IMR-90 (cell line): ENCODE results near the gene ANKFN1. TPM values are rescaled to one million over a fixed set of nuclear protein-coding genes. Genes with fewer than 3 reads are reported as not detected.

Experiments used
- ATAC-seq: fragments of 200-7000 bp; cut with Tn5 transposase; 2 replicates; pipeline ENCODE4 v1.9.1; 2020; ENCODE audit warnings: low read depth, mild to moderate bottlenecking, moderate library complexity
- BruUV-seq: library from RNA; stranded (reverse); fragments of 400-500 nt; replicated peaks from 2 replicates; lab custom pipeline; 2021; lab: Mats Ljungman, UMichigan
- CTCF ChIA-PET: fragments of 300-600 bp; formaldehyde crosslinking; extraction: SDS; loops from one replicate; lab custom pipeline; 2021; ENCODE audit warnings: antibody characterized with exemption; lab: Yijun Ruan, JAX
- POLR2A ChIA-PET: fragments of 300-600 bp; sonication (Branson Sonifier 250); formaldehyde crosslinking; loops from one replicate; lab custom pipeline; 2022; ENCODE audit warnings: antibody characterized with exemption; ENCODE audit not compliant: unreplicated experiment; lab: Charles Lee
- DNase-seq: peaks from one replicate; pipeline ENCODE4 v3.0.0; 2013
- H2AFZ ChIP-seq: replicated peaks from 2 replicates; pipeline ENCODE3; 2013; ENCODE audit warnings: low read length, mild to moderate bottlenecking; ENCODE audit not compliant: poor library complexity
- H2AK5ac ChIP-seq: 2 replicates; pipeline ENCODE4 v1.6.1; 2013; ENCODE audit warnings: low read depth, low read length, inconsistent platforms
- H2AK9ac ChIP-seq: replicated peaks from 2 replicates; pipeline ENCODE3; 2013; ENCODE audit warnings: mild to moderate bottlenecking, low read depth, low read length, moderate library complexity; ENCODE audit not compliant: poor library complexity
- H2BK120ac ChIP-seq: 2 replicates; pipeline ENCODE4 v1.6.1; 2013; ENCODE audit warnings: low read depth, low read length, inconsistent platforms
- H2BK15ac ChIP-seq: 3 replicates; pipeline ENCODE4 v1.6.1; 2013; ENCODE audit warnings: low read depth, low read length, inconsistent platforms
- H2BK20ac ChIP-seq: 2 replicates; pipeline ENCODE4 v1.6.1; 2013; ENCODE audit warnings: low read depth, mild to moderate bottlenecking, inconsistent platforms, low read length, moderate library complexity
- H2BK5ac ChIP-seq: 2 replicates; pipeline ENCODE4 v1.6.1; 2013; ENCODE audit warnings: mild to moderate bottlenecking, low read depth, low read length, inconsistent platforms; ENCODE audit not compliant: poor library complexity, severe bottlenecking
- H3K14ac ChIP-seq: replicated peaks from 2 replicates; pipeline ENCODE4 v1.6.1; 2013; ENCODE audit warnings: low read depth, low read length, inconsistent platforms
- H3K18ac ChIP-seq: 2 replicates; pipeline ENCODE4 v1.6.1; 2013; ENCODE audit warnings: low read depth, low read length, control low read depth
- H3K23ac ChIP-seq: 2 replicates; pipeline ENCODE4 v1.6.1; 2013; ENCODE audit warnings: low read depth, low read length, inconsistent platforms
- H3K27ac ChIP-seq: 2 replicates; pipeline ENCODE4 v1.5.1; 2013; ENCODE audit warnings: mild to moderate bottlenecking, control low read depth, low read length; ENCODE audit not compliant: insufficient read depth
- H3K27me3 ChIP-seq: 2 replicates; pipeline ENCODE4 v1.6.1; 2013; ENCODE audit warnings: low read length; ENCODE audit not compliant: control insufficient read depth, insufficient read depth
- H3K36me3 ChIP-seq: 2 replicates; pipeline ENCODE4 v1.6.1; 2013; ENCODE audit warnings: low read length, mixed read lengths; ENCODE audit not compliant: control insufficient read depth, insufficient read depth
- H3K4ac ChIP-seq: 2 replicates; pipeline ENCODE4 v1.6.1; 2013; ENCODE audit warnings: low read depth, low read length, inconsistent platforms
- H3K4me1 ChIP-seq: 2 replicates; pipeline ENCODE4 v1.6.1; 2013; ENCODE audit warnings: low read length, mixed read lengths; ENCODE audit not compliant: control insufficient read depth, insufficient read depth
- H3K4me2 ChIP-seq: 2 replicates; pipeline ENCODE4 v1.6.1; 2013; ENCODE audit warnings: low read depth, mild to moderate bottlenecking, control low read depth, low read length, moderate library complexity
- H3K4me3 ChIP-seq: 2 replicates; pipeline ENCODE4 v1.5.1; 2013; ENCODE audit warnings: low read depth, mild to moderate bottlenecking, control low read depth, low read length, moderate library complexity; ENCODE audit not compliant: insufficient read depth
- H3K56ac ChIP-seq: 2 replicates; pipeline ENCODE4 v1.6.1; 2013; ENCODE audit warnings: low read length, inconsistent platforms; ENCODE audit not compliant: insufficient read depth; ENCODE audit errors: extremely low read depth
- H3K79me1 ChIP-seq, 2 experiments: 2 replicates each; pipeline ENCODE4 v1.6.1; 2013; ENCODE audit warnings: low read length in 2 of 2, inconsistent platforms in 1 of 2, low read depth in 1 of 2
- H3K9ac ChIP-seq: 2 replicates; pipeline ENCODE4 v1.6.1; 2013; ENCODE audit warnings: low read depth, low read length, control low read depth
- H3K9me1 ChIP-seq: 2 replicates; pipeline ENCODE4 v1.6.1; 2013; ENCODE audit warnings: low read length, inconsistent platforms; ENCODE audit not compliant: insufficient read depth
- H3K9me3 ChIP-seq: 2 replicates; pipeline ENCODE4 v1.6.1; 2013; ENCODE audit warnings: low read length; ENCODE audit not compliant: control insufficient read depth, insufficient read depth
- H4K20me1 ChIP-seq: 2 replicates; pipeline ENCODE4 v1.6.1; 2013; ENCODE audit warnings: low read length, inconsistent platforms; ENCODE audit not compliant: insufficient read depth
- H4K5ac ChIP-seq: 2 replicates; pipeline ENCODE4 v1.6.1; 2013; ENCODE audit warnings: mild to moderate bottlenecking, low read depth, low read length, control low read depth
- H4K8ac ChIP-seq, 2 experiments: 2 replicates each; pipeline ENCODE4 v1.6.1; 2013; ENCODE audit warnings: low read depth in 2 of 2, low read length in 2 of 2, control low read depth in 1 of 2, inconsistent platforms in 1 of 2
- H4K91ac ChIP-seq: 2 replicates; pipeline ENCODE4 v1.6.1; 2013; ENCODE audit warnings: low read depth, low read length, inconsistent platforms; ENCODE audit not compliant: insufficient read depth
- CHD1 ChIP-seq: IDR thresholded peaks from 2 replicates; pipeline ENCODE4 v1.6.1; 2012; ENCODE audit warnings: low read depth, low read length, improper control_type of control experiment
- CTCF ChIP-seq: conservative IDR thresholded peaks from 2 replicates; pipeline ENCODE4 v1.5.1; 2012; ENCODE audit warnings: mild to moderate bottlenecking, low read depth, low read length, improper control_type of control experiment
- ELK1 ChIP-seq: fragments of 150-350 bp; IDR thresholded peaks from 2 replicates; pipeline ENCODE4 v1.6.1; 2016; ENCODE audit warnings: low read depth, mild to moderate bottlenecking, low read length, moderate library complexity, borderline replicate concordance
- WGBS, 2 experiments: methylation state at CpG; one replicate each; pipeline versions ENCODE4 v1.1.5 to v1.1.7; 2013; ENCODE audit warnings: missing lambda C conversion rate in 2 of 2; ENCODE audit not compliant: insufficient read length in 1 of 2; ENCODE audit errors: extremely low coverage in 2 of 2; 5-methylcytosine and 5-hydroxymethylcytosine counted together
- dilution Hi-C: fragments of 300-500 bp; cut with HindIII; formaldehyde crosslinking; loops from one replicate; pipeline ENCODE4 v1.14.3; 2018; ENCODE audit warnings: low sequenced_read_pairs; ENCODE audit not compliant: unreplicated experiment
- in situ Hi-C: fragments of 300-500 bp; cut with MboI; formaldehyde crosslinking; loops from 3 replicates; pipeline ENCODE4 v1.14.3; 2019; ENCODE audit warnings: low sequenced_read_pairs, inconsistent platforms, mixed read lengths
- intact Hi-C: fragments of 100-400 bp; cut with micrococcal nuclease; formaldehyde crosslinking; loops from 2 replicates; pipeline ENCODE4 v1.10.0; 2022
- polyA plus RNA-seq, 3 experiments: library from polyadenylated mRNA; depleted of rRNA; stranded (reverse); fragments of >200 nt; gene quantifications; 2 replicates each; pipeline ENCODE4 v1.2.3, GENCODE V29; 2012; ENCODE audit warnings: low replicate concordance in 1 of 3
- total RNA-seq: library from RNA; depleted of rRNA; stranded (reverse); fragments of >200 nt; gene quantifications from 2 replicates; pipeline ENCODE4 v1.2.3, GENCODE V29; 2012

The ANKFN1 gene
- total and polyA plus RNA-seq, 2 of the 4 experiments (the other 2 are of a cell fraction), result not detected

GRCh38 chr17:56186222-56186786 is 33.0 kb downstream of the ANKFN1 start (continued):
- TF ChIP-seq CTCF (no peak), CHD1 (no peak)

GRCh38 chr17:56203430-56203829 is 50.2 kb downstream of the ANKFN1 start:
- Histone ChIP-seq H3K4me3 (no peak overlapping the region), H2AK9ac (no peak overlapping the region), H3K14ac (no peak overlapping the region), H3K9me3 (no peaks in the 10 kb centered on the region), H2BK120ac (no peak overlapping the region), H3K9me1 (no peaks in the 10 kb centered on the region), H3K23ac (no peak overlapping the region), H4K20me1 (no peaks in the 10 kb centered on the region), H3K27me3 (no peaks in the 10 kb centered on the region), H2AK5ac (no peak overlapping the region), H3K4me2 (no peak overlapping the region), H2BK5ac (no peak overlapping the region), H4K91ac (no peak overlapping the region), H3K27ac (no peak overlapping the region), H2BK20ac (no peak overlapping the region), H2AFZ (no peak overlapping the region), H2BK15ac (no peak overlapping the region), H3K4ac (no peak overlapping the region), H3K56ac (no peak overlapping the region), H3K4me1 (no peaks in the 10 kb centered on the region), H3K18ac (no peak overlapping the region), H4K8ac (no peak overlapping the region), H3K36me3 (no peaks in the 10 kb centered on the region), H3K9ac (no peak overlapping the region), H4K5ac (no peak overlapping the region), H3K79me1 (no peaks in the 10 kb centered on the region)
- DNase-seq, result no peak
- ChIA-PET CTCF (interaction anchor here (0.7 kb wide), 1 partner anchor 8 kb away, joined by 3 read pairs; no protein-coding TSS in a partner anchor), POLR2A (no interaction called here)
- in situ Hi-C loops, result no loop called here
- BruUV-seq, result no TSS peak
- intact Hi-C loops, result no loop called here
- dilution Hi-C loops, result no loop called here
- no peak for ATAC-seq
- 39% methylated on average over 2 of the region's 5 CpGs; no CpG with 5 or more reads in 1 of the 2 experiments for WGBS, 2 experiments
- TF ChIP-seq ELK1, result no peak
